C4-2B (cell line): ENCODE data around the gene SCYGR7.

Experiments used
- H3K27ac ChIP-seq: fragments of 450-650 bp; 2 replicates; pipeline ENCODE4 v1.5.1; 2017
- ZFX ChIP-seq: fragments of 450-650 bp; IDR thresholded peaks from 2 replicates; pipeline ENCODE4 v1.6.1; 2017
- TF ChIP-seq, protein P1 (sequence below): fragments of 450-650 bp; conservative IDR thresholded peaks from 2 replicates; pipeline ENCODE4 v1.5.1; 2017; ENCODE audit warnings: mild to moderate bottlenecking

SCYGR7 gene, protein sequence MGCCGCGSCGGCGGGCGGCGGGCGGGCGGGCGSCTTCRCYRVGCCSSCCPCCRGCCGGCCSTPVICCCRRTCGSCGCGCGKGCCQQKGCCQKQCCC

DNA sequence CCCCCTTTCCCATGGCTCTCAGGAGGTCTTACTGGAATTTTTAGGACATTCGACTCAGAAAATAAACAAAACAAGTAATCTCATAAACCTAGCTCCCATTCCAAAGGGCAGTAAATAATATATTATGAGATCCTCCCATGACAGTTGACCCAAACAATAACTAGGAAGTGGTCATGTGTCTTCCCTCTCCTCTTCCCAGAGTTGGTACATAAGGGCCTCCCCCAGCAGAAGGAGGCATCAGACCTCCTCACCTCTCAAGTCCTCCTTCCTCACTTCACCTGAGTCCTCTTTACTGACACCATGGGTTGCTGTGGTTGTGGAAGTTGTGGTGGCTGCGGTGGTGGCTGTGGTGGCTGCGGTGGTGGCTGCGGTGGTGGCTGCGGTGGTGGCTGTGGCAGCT is at the start of gene SCYGR7:
TSS of gene SCYGR7 (plus strand) at position 301 of the 400 bp plus-strand sequence. CDS start at position 301, 0 bp downstream.
- no peak within 1 kb of the TSS for H3K27ac ChIP-seq
- no peak for TF ChIP-seq ZFX
- TF ChIP-seq, protein P1, sequence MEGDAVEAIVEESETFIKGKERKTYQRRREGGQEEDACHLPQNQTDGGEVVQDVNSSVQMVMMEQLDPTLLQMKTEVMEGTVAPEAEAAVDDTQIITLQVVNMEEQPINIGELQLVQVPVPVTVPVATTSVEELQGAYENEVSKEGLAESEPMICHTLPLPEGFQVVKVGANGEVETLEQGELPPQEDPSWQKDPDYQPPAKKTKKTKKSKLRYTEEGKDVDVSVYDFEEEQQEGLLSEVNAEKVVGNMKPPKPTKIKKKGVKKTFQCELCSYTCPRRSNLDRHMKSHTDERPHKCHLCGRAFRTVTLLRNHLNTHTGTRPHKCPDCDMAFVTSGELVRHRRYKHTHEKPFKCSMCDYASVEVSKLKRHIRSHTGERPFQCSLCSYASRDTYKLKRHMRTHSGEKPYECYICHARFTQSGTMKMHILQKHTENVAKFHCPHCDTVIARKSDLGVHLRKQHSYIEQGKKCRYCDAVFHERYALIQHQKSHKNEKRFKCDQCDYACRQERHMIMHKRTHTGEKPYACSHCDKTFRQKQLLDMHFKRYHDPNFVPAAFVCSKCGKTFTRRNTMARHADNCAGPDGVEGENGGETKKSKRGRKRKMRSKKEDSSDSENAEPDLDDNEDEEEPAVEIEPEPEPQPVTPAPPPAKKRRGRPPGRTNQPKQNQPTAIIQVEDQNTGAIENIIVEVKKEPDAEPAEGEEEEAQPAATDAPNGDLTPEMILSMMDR: no peak

DNA sequence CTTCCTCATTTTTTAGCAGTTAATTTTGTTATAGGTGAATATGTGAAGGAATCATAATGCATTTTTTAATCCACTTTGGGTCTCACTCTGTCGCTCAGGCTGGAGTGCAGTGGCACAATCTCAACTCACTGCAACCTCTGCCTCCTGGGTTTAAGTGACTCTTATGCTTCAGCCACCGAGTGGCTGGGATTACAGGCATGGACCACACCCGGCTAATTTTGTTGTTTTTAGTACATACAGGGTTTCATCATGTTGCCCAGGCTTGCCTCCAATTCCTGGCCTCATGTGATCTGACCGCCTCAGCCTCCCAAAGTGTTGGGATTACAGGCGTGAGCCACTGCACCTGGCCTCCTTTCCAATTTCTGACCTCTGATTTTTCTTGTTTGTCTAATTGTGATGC is 43.9 kb upstream of the SCYGR7 start:
- no peak overlapping the region for H3K27ac ChIP-seq
- TF ChIP-seq, protein P1: no peak
- TF ChIP-seq ZFX: no peak

DNA sequence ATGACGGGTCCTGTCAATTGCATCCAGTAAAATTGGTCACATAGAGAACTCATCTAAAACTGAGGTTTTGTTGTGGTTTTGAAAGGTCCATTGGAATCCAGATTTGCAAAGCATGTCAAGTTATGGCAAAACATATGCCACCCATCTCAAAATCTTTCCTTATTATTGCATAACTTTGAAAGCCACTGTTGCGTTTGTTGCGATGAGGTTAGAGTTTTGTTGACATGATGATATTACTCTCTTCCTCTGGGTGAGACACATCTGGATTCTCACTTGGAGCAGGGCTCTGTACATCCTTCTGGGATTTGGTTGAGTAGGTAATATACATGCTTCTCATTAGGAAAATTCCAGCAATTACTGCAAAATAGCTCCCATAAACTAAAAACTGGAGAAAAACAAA is 40.9 kb upstream of the SCYGR7 start:
- no peak overlapping the region for H3K27ac ChIP-seq
- no peak for TF ChIP-seq ZFX
- TF ChIP-seq, protein P1: no peak

DNA sequence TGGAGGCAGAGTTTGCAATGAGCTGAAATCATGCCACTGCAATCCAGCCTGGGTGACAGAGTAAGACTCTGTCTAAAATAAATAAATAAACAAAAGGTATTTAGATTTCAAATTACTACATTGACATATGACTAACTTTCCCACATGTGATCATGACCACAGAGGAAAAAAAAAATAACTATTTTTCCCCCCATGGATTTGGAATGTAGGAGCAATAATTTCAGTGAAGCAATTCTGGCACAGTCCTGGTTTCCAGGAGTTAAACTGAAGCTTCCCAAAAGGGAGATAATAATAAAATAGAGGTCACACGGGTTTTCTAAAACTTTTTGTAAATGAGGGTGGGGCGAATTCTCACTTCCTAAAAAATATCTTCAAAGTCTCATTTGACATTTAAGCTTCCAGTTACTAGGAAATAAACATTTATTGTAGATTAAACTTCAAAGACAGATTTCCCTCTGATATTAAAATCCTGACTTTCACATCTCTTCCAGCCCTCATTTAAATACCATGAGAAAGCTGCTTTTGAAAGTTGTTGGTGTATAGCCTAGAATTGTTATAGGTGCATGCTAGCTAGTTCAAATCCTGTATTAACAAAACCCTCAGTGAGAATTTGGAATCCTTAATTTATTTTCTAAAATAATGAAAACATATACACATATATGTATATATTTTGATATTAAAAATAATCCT is 31.0 kb upstream of the SCYGR7 start:
- TF ChIP-seq, protein P1: no peak
- no peak for TF ChIP-seq ZFX
- no peak overlapping the region for H3K27ac ChIP-seq

DNA sequence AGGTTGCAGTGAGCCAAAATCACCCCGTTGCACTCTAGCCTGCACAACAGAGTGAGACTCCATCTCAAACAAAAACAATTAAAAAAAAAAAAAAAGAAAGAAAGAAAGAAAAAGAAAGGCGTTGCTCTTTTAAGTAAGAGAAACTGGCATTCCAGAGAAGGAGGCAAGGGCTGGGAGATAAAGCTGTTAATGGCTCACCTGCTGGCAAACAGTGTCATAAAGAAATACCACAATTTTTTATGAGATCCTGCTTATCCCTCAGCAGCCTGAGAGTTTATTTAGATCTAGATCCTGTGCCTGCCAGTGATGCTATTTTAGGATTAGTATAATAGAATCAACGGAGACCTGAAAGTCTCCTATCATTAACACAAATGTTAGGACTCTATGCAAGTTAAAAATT is 26.6 kb upstream of the SCYGR7 start:
- no peak for TF ChIP-seq ZFX
- TF ChIP-seq, protein P1: no peak
- no peak overlapping the region for H3K27ac ChIP-seq

DNA sequence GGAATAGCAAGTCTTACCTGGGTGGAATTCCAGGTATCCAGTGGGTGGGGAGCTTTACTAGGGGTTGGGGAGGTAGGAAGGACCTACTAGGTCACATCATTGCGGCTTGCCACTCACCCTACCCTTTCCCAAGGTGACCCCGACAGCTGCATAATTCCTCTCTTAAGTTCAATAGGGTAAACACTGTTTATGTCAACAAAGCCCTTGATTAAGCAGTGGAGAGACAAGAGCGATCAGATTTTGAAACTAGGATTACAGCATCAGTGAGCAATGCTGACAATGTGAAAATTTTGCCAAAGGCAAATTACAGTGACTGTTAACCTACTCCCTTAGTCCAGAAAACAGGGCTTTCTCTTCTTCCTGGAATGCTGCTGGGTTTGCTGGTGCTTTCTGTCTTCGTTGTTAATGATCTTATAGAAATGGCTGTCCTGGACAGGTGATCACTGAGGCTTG is 24.8 kb upstream of the SCYGR7 start:
- no peak overlapping the region for H3K27ac ChIP-seq
- TF ChIP-seq, protein P1: no peak
- TF ChIP-seq ZFX: no peak

DNA sequence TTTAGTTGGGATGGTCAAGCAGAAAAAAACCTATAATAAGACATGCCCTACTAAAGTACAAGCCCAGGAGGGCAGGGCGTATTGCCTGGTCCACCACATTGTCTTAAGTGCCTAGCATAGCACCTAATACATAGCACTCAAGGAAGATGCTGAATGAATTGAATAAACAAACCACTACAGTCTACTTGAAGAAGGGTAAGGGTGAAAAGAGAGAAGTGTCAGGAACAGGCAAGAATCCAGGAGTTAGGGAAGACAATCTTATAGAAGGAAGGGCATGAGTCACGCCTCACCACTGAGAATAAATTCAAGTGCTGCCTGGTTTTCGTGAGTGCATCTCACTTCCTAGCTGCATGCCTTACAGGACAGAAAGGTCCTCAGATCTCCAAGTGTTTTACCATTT is 24.2 kb upstream of the SCYGR7 start:
- H3K27ac ChIP-seq: no peak overlapping the region
- TF ChIP-seq, protein P1: no peak
- no peak for TF ChIP-seq ZFX
